Keratinocyte (primary cell): ENCODE data around the gene ELL. TPM values are rescaled to one million over a fixed set of nuclear protein-coding genes. Genes with fewer than 3 reads are reported as not detected.

Source experiments
- DNase-seq: peaks from one replicate; pipeline ENCODE4 v3.0.0-alpha.2; 2011; ENCODE audit warnings: low read depth, missing footprints, low spot score
- FAIRE-seq: peaks from 2 replicates; lab custom pipeline; 2011; peaks lifted over from hg19 to GRCh38; lab: Jason Lieb, UNC
- H2AFZ ChIP-seq: 2 replicates; pipeline ENCODE4 v1.6.0; 2012; ENCODE audit warnings: low read length, control low read depth, inconsistent platforms; ENCODE audit not compliant: control insufficient read depth
- H3K27ac ChIP-seq: 2 replicates; pipeline ENCODE4 v1.5.1; 2011; ENCODE audit warnings: low read length; ENCODE audit not compliant: control insufficient read depth, insufficient read depth
- H3K27me3 ChIP-seq: 3 replicates; pipeline ENCODE4 v1.6.0; 2011; ENCODE audit warnings: low read length; ENCODE audit not compliant: control insufficient read depth, insufficient read depth; ENCODE audit errors: extremely low read depth
- H3K36me3 ChIP-seq, 2 experiments: 2 replicates in 1 of 2; 3 replicates in 1 of 2; pipeline ENCODE4 v1.5.1; 2011; ENCODE audit warnings: low read length in 2 of 2, mild to moderate bottlenecking in 1 of 2; ENCODE audit not compliant: control insufficient read depth in 2 of 2, insufficient read depth in 2 of 2; ENCODE audit errors: extremely low read depth in 1 of 2
- H3K4me1 ChIP-seq: 3 replicates; pipeline ENCODE4 v1.5.1; 2011; ENCODE audit warnings: low read length; ENCODE audit not compliant: control insufficient read depth, insufficient read depth; ENCODE audit errors: extremely low read depth
- H3K4me2 ChIP-seq: 3 replicates; pipeline ENCODE4 v1.6.0; 2011; ENCODE audit warnings: low read depth, low read length; ENCODE audit not compliant: control insufficient read depth, insufficient read depth; ENCODE audit errors: extremely low read depth
- H3K4me3 ChIP-seq, 3 experiments: fragments of 200-600 bp in 1 of 3; sonication (generic) in 1 of 3; 2 replicates in 2 of 3; 3 replicates in 1 of 3; pipeline ENCODE4 v1.5.1; 2011 to 2016; ENCODE audit warnings: low read length in 3 of 3, mild to moderate bottlenecking in 3 of 3, control low read depth in 2 of 3, inconsistent platforms in 1 of 3, low read depth in 1 of 3, mixed read lengths in 1 of 3, mixed run types in 1 of 3, moderate library complexity in 1 of 3; ENCODE audit not compliant: control insufficient read depth in 2 of 3, insufficient read depth in 2 of 3; ENCODE audit errors: extremely low read depth in 1 of 3
- H3K79me2 ChIP-seq: 2 replicates; pipeline ENCODE4 v1.6.0; 2012; ENCODE audit warnings: low read length; ENCODE audit not compliant: control insufficient read depth, insufficient read depth
- H3K9ac ChIP-seq: 3 replicates; pipeline ENCODE4 v1.6.0; 2011; ENCODE audit warnings: low read length; ENCODE audit not compliant: control insufficient read depth, insufficient read depth; ENCODE audit errors: extremely low read depth
- H3K9me1 ChIP-seq: 3 replicates; pipeline ENCODE4 v1.6.0; 2011; ENCODE audit warnings: low read length; ENCODE audit not compliant: control insufficient read depth, insufficient read depth; ENCODE audit errors: extremely low read depth
- H3K9me3 ChIP-seq: 2 replicates; pipeline ENCODE4 v1.5.1; 2012; ENCODE audit warnings: low read depth, low read length; ENCODE audit not compliant: control insufficient read depth
- H4K20me1 ChIP-seq: 3 replicates; pipeline ENCODE4 v1.6.0; 2011; ENCODE audit warnings: low read length; ENCODE audit not compliant: control insufficient read depth, insufficient read depth; ENCODE audit errors: extremely low read depth
- CTCF ChIP-seq, 3 experiments: IDR thresholded peaks in 1 of 3; conservative IDR thresholded peaks in 1 of 3; optimal IDR thresholded peaks in 1 of 3; 2 replicates in 2 of 3; 3 replicates in 1 of 3; pipeline versions ENCODE3 to v1.5.1; 2011; ENCODE audit warnings: low read length in 3 of 3, mild to moderate bottlenecking in 3 of 3, moderate library complexity in 2 of 3, control low read depth in 1 of 3, inconsistent platforms in 1 of 3; ENCODE audit not compliant: insufficient read depth in 2 of 3; ENCODE audit errors: extremely low read depth in 1 of 3
- EZH2 ChIP-seq: IDR thresholded peaks from one replicate; pipeline ENCODE4 v1.6.1; 2012; ENCODE audit warnings: inconsistent platforms, mild to moderate bottlenecking, low read length, moderate library complexity
- dilution Hi-C: fragments of 300-500 bp; cut with MboI; formaldehyde crosslinking; loops from one replicate; pipeline ENCODE4 v1.7.0; 2020; ENCODE audit warnings: low sequenced_read_pairs; ENCODE audit not compliant: extremely low pct_ligation_motif_present
- polyA plus RNA-seq, 5 experiments: library from polyadenylated mRNA; depleted of rRNA in 3 of 5; stranded (reverse) in 3 of 5; stranded (forward) in 1 of 5; unstranded in 1 of 5; fragments of >200 nt; gene quantifications; 1 replicate in 1 of 5; 2 replicates in 3 of 5; 3 replicates in 1 of 5; pipeline versions ENCODE4 v1.2.1 to v1.2.3, GENCODE V29; 2011 to 2012; ENCODE audit warnings: missing spikeins in 2 of 5, low read depth in 1 of 5, low replicate concordance in 1 of 5

Gene ELL
- polyA plus RNA-seq, 1 donor (not counting 4 experiments of a cell fraction or from before 2014, with no cell fraction given): 4.4 TPM

GRCh38 chr19:18503971-18504885 lies 17.6 kb downstream of the ELL start:
- Histone ChIP-seq H3K4me2 (no peak overlapping the region), H3K4me1 (peaks cover 41% of the 10 kb centered on the region), H3K36me3 (peaks cover 4 to 7% of the 10 kb centered on the region in 2 experiments), H3K27me3 (no peaks in the 10 kb centered on the region), H2AFZ (no peak overlapping the region), H3K79me2 (peaks cover 99% of the 10 kb centered on the region), H3K9me3 (no peaks in the 10 kb centered on the region), H3K4me3 (no peak overlapping the region), H3K9me1 (peaks cover 20% of the 10 kb centered on the region), H4K20me1 (peaks cover 67% of the 10 kb centered on the region), H3K9ac (no peak overlapping the region), H3K27ac (no peak overlapping the region)
- TF ChIP-seq EZH2: no peak
- TF ChIP-seq CTCF (optimal IDR thresholded peaks at IDR 0.05 in 1 of 3, IDR thresholded peaks at IDR 0.05 in 1 of 3, conservative IDR thresholded peaks at IDR 0.05 in 1 of 3; ENCODE audit: extremely low read depth in 1 of 3, insufficient read depth in 2 of 3, low read length in 3 of 3): no peak
- dilution Hi-C loops: no loop called here
- FAIRE-seq: no peak
- DNase-seq: no peak

GRCh38 chr19:18503337-18503970 lies 18.4 kb downstream of the ELL start:
- Histone ChIP-seq H3K36me3 (peaks cover 4 to 7% of the 10 kb centered on the region in 2 experiments), H3K9ac (no peak overlapping the region), H3K27ac (no peak overlapping the region), H2AFZ (no peak overlapping the region), H3K27me3 (no peaks in the 10 kb centered on the region), H3K4me3 (no peak overlapping the region), H3K9me3 (no peaks in the 10 kb centered on the region), H3K4me1 (peaks cover 41% of the 10 kb centered on the region), H4K20me1 (peaks cover 62% of the 10 kb centered on the region), H3K9me1 (peaks cover 20% of the 10 kb centered on the region), H3K4me2 (no peak overlapping the region), H3K79me2 (peaks cover 98% of the 10 kb centered on the region)
- no peak for FAIRE-seq
- DNase-seq: no peak
- no peak for TF ChIP-seq CTCF (optimal IDR thresholded peaks at IDR 0.05 in 1 of 3, IDR thresholded peaks at IDR 0.05 in 1 of 3, conservative IDR thresholded peaks at IDR 0.05 in 1 of 3; ENCODE audit: extremely low read depth in 1 of 3, insufficient read depth in 2 of 3, low read length in 3 of 3)
- TF ChIP-seq EZH2: no peak
- dilution Hi-C loops: no loop called here
